Subcutaneous adipose tissue (tissue), 4 donors: Measurements from ENCODE around the gene EID1. TPM values are rescaled to one million over a fixed set of nuclear protein-coding genes. Genes with fewer than 3 reads are reported as not detected.

ENCODE experiments used
- CTCF ChIP-seq: fragments of 450-650 bp; IDR thresholded peaks from one replicate; pipeline ENCODE4 v1.5.1; 2016; ENCODE audit warnings: low read depth, mild to moderate bottlenecking, control low read depth, antibody characterized with exemption, moderate library complexity
- total RNA-seq, 4 donors: library from RNA; depleted of rRNA; stranded (reverse); fragments of >200 nt; gene quantifications; one replicate each; pipeline ENCODE4 v1.1.0, GENCODE V29; 2016

EID1 gene
- total RNA-seq, 4 donors from 2014 or later: 140 to 200 (median 154) TPM

- TF ChIP-seq CTCF: no peak
Measured at GRCh38 chr15:48861813-48862431, 16.0 kb upstream of the EID1 start.

GRCh38 chr15:48862705-48863104 is 15.2 kb upstream of the EID1 start:
- TF ChIP-seq CTCF: no peak

GRCh38 chr15:48865370-48866079 is 12.4 kb upstream of the EID1 start:
- no peak for TF ChIP-seq CTCF

DNA sequence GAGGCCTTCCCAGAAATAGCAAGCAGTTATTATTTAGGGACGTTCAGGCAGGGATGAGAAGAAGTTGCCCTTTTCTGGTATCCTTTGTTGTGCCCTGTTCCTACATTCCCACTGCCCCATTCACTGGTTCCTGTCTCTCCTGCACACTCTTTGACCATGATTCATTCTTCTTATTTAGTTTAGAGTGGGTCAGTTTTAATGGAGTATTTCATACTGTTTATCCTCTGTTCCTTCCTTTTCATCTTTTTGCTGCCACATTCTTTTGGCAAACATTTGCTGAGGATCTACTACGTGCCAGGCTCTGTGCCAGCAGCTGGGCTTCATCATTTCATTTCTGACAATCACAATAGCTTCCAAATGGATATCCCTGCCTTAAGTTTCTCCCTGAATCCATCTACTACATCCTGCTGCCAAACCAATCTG is 11.8 kb upstream of the EID1 start:
- no peak for TF ChIP-seq CTCF

GRCh38 chr15:48868023-48868422 is 9.9 kb upstream of the EID1 start:
- TF ChIP-seq CTCF: no peak

- no peak for TF ChIP-seq CTCF
Measured at GRCh38 chr15:48868536-48868935, 9.4 kb upstream of the EID1 start.

DNA sequence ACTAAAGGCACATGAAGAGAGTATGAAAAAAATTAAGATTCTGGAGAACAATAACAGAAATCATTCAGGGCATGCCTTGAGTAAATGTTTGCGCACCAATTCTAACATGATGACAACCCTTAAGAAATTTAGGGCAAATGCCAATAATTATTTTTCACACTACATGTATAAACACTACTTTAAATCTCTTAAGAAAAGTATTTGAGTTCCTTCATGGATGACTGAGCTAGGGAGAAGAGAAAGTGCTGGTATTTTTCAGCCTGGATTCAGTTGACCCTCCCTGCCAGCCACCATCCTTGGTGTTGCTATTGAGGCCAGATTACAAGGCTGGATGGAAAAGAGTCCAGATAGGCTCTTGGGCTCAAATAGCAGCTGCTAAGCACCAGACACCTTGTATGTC is 8.0 kb upstream of the EID1 start:
- no peak for TF ChIP-seq CTCF
